ENCODE data around the gene VASH2.
"Not testable (repeated sequence)": the region's sequence is repeated elsewhere in the genome, so short reads cannot be mapped to it uniquely, and the experiment has no call there.

VASH2 gene

DNA sequence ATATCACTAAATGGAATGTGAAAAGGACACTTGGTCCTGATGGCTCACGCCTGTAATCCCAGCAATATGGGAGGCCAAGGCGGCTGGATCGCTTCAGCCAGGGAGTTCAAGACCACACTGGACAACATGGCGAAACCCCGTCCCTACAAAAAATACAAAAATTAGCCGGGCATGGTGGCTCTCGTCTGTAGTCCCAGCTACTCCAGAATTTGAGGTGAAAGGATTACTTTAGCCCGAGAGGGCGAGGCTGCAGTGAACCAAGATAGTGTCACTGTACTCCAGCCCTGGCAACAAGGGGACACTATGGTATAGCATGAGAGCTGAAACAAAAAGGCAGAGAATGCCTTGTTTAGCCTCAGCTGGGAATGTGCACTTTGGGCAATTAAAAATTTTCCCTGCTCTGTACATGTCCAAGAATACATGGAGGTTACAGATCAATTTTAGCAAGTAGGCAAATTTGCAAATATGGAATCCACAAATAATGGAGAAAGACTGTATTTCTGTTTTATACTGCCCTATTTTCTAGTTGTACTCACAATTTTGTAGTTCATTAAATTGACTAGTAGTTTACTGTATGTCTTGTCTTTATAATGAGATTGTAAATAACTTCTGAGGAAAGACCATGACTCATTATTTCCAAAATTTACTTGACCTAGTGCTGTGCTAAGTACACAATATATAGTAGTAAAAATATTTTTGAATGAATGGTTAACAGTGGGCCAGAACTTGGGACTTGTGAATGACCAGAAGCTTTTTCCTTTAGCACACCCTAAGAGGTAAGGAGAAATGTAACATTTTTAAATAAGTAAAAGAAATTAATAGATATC, 67.3 kb downstream of the VASH2 start:
- Histone ChIP-seq H3K4me1 (0 out of 2 replicates have a peak, but pooled peaks cover 3% of the 10 kb centered on the region), H3K27me3 (no peaks in the 10 kb centered on the region), H3K9me3 (no peaks in the 10 kb centered on the region), H3K4me3 (ENCODE audit: low read depth, low read length) (no peak overlapping the region), H3K36me3 (no peaks in the 10 kb centered on the region)
- no peak for DNase-seq
- TF ChIP-seq, protein P1, sequence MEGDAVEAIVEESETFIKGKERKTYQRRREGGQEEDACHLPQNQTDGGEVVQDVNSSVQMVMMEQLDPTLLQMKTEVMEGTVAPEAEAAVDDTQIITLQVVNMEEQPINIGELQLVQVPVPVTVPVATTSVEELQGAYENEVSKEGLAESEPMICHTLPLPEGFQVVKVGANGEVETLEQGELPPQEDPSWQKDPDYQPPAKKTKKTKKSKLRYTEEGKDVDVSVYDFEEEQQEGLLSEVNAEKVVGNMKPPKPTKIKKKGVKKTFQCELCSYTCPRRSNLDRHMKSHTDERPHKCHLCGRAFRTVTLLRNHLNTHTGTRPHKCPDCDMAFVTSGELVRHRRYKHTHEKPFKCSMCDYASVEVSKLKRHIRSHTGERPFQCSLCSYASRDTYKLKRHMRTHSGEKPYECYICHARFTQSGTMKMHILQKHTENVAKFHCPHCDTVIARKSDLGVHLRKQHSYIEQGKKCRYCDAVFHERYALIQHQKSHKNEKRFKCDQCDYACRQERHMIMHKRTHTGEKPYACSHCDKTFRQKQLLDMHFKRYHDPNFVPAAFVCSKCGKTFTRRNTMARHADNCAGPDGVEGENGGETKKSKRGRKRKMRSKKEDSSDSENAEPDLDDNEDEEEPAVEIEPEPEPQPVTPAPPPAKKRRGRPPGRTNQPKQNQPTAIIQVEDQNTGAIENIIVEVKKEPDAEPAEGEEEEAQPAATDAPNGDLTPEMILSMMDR (IDR thresholded peaks at IDR 0.05; ENCODE audit: low read depth, low read length): no peak

DNA sequence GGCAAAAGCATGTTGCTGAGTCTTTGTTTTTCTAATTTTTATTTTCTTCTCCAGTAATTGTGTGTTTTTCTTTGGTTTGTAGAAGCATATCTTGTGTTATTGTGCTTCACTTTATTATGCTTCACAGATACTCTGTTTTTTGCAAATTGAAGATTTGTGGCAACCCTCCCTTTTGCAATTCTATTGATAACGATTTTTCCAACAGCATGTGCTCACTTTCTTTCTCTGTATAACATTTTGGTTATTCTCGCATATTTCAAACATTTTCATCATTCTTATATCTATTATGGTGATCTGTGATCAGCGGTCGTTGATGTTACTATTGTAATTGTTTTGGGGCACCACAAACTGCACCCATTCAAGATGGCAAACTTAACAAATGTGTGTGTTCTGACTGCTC, 69.1 kb downstream of the VASH2 start:
- Histone ChIP-seq H3K4me3 (ENCODE audit: low read depth, low read length) (no peak overlapping the region), H3K9me3 (no peaks in the 10 kb centered on the region), H3K36me3 (no peaks in the 10 kb centered on the region), H3K27me3 (no peaks in the 10 kb centered on the region), H3K4me1 (no peaks in the 10 kb centered on the region)
- TF ChIP-seq, protein P1 (IDR thresholded peaks at IDR 0.05; ENCODE audit: low read depth, low read length): no peak
- DNase-seq: no peak

- Histone ChIP-seq H3K9me3 (no peaks in the 10 kb centered on the region), H3K27me3 (no peaks in the 10 kb centered on the region), H3K4me3 (ENCODE audit: low read depth, low read length) (no peak overlapping the region), H3K36me3 (no peaks in the 10 kb centered on the region), H3K4me1 (no peaks in the 10 kb centered on the region)
- no peak for DNase-seq
- TF ChIP-seq, protein P1 (IDR thresholded peaks at IDR 0.05; ENCODE audit: low read depth, low read length): no peak
Observed at GRCh38 chr1:213020016-213020415, 69.7 kb downstream of the VASH2 start.

GRCh38 chr1:213027024-213027423, 76.7 kb downstream of the VASH2 start:
- H3K4me1 ChIP-seq; H3K36me3 ChIP-seq; DNase-seq; H3K4me3 ChIP-seq (ENCODE audit: low read depth, low read length); H3K27me3 ChIP-seq; H3K9me3 ChIP-seq: not testable (repeated sequence)

- DNase-seq: no peak
- no peaks in the 10 kb centered on the region for H3K4me1 ChIP-seq
- TF ChIP-seq, protein P1 (IDR thresholded peaks at IDR 0.05; ENCODE audit: low read depth, low read length): no peak
Observed at GRCh38 chr1:213032651-213033050, 82.3 kb downstream of the VASH2 start.

GRCh38 chr1:213034713-213035112, 84.4 kb downstream of the VASH2 start:
- Histone ChIP-seq H3K36me3 (no peaks in the 10 kb centered on the region), H3K27me3 (no peaks in the 10 kb centered on the region), H3K4me1 (no peaks in the 10 kb centered on the region), H3K9me3 (no peaks in the 10 kb centered on the region), H3K4me3 (ENCODE audit: low read depth, low read length) (no peak overlapping the region)
- TF ChIP-seq, protein P1 (IDR thresholded peaks at IDR 0.05; ENCODE audit: low read depth, low read length): no peak
- no peak for DNase-seq

More at GRCh38 chr1:213032651-213033050, 82.3 kb downstream of the VASH2 start:
- Histone ChIP-seq H3K9me3 (no peaks in the 10 kb centered on the region), H3K4me3 (ENCODE audit: low read depth, low read length) (no peak overlapping the region), H3K27me3 (no peaks in the 10 kb centered on the region), H3K36me3 (no peaks in the 10 kb centered on the region)

All from BE2C (cell line).